ENCODE results near the gene PSMD1.

DNA sequence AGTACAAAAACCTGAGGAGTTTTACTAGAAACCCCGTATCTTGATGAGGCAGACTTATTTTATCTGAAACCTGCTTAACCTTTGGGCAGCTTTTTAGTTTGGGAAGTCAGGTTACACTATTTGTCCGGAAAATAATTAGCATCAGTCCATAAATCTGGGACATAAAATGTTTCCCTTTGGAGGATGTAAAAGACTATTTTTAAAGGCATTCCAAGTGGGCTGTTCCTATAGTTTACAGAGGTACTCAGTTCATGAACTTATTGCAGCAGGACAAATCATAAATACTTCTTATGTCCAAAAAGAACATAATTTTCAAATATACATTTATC, 61.9 kb downstream of the PSMD1 start:
- TF ChIP-seq SUZ12 (IDR thresholded peaks at IDR 0.05) = no peak
- no peak for TF ChIP-seq TARDBP (IDR thresholded peaks at IDR 0.05)
- TF ChIP-seq FOXK2 (IDR thresholded peaks at IDR 0.05) = no peak
- TF ChIP-seq ZNF384 (IDR thresholded peaks at IDR 0.05) = no peak
- no peak for TF ChIP-seq ARNT (IDR thresholded peaks at IDR 0.05)
- TF ChIP-seq HDGF (IDR thresholded peaks at IDR 0.05; ENCODE audit: borderline replicate concordance) = no peak
- TF ChIP-seq SP1 (IDR thresholded peaks at IDR 0.05) = no peak
- TF ChIP-seq, protein P1, sequence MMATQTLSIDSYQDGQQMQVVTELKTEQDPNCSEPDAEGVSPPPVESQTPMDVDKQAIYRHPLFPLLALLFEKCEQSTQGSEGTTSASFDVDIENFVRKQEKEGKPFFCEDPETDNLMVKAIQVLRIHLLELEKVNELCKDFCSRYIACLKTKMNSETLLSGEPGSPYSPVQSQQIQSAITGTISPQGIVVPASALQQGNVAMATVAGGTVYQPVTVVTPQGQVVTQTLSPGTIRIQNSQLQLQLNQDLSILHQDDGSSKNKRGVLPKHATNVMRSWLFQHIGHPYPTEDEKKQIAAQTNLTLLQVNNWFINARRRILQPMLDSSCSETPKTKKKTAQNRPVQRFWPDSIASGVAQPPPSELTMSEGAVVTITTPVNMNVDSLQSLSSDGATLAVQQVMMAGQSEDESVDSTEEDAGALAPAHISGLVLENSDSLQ (IDR thresholded peaks at IDR 0.05) = no peak
- no peak for TF ChIP-seq BHLHE40 (IDR thresholded peaks at IDR 0.05; ENCODE audit: borderline replicate concordance)

Data from HEK293T (cell line).